ENCODE results near the gene SLC6A16.
"Not testable (repeated sequence)": the region's sequence is repeated elsewhere in the genome, so short reads cannot be mapped to it uniquely, and the experiment has no call there.

The SLC6A16 gene

DNA sequence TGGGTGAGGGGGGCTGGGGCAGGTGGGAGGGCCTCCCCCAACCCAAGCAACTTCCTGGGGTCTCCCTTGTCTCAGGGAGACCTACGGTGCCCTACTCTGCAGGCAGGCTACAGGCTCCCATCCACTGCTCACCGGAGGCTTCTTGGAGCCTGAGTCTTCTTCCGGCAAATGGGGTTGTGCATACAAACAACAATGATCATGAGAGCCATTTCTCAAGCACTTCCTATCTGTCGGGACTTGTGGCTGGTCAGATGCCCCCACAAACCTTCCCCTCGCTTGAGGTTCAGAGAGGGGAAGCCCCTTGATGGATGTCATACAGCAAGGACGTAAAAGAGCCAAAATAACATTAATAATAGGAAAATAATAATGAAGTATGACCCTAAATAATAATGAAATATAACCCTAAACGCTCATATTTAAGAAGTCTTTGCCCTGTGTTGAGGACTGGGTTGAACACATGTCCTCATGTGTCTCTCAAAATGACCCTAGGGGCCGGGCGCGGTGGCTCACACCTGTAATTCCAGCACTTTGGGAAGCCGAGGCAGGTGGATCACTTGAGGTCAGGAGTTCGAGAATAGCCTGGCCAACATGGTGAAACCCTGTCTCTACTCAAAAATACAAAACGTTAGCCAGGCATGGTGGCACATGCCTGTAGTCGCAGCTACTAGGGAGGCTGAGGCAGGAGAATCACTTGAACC lies 10.9 kb upstream of the SLC6A16 start:
- Histone ChIP-seq H3K4me1 (ENCODE audit: insufficient read depth, low read length) (peaks cover 14% of the 10 kb centered on the region), H3K27ac (ENCODE audit: low read depth, low read length) (no peak overlapping the region), H3K36me3 (ENCODE audit: insufficient read depth, low read length) (peaks cover 7% of the 10 kb centered on the region), H3K9ac (ENCODE audit: low read depth, low read length) (no peak overlapping the region), H3K4me3 (ENCODE audit: low read length) (no peak overlapping the region), H3K9me3 (ENCODE audit: insufficient read depth, low read depth, low read length) (no peaks in the 10 kb centered on the region), H3K27me3 (ENCODE audit: insufficient read depth, low read length) (peaks cover 11% of the 10 kb centered on the region)
- 93% methylated on average over 13 of the region's 14 CpGs for WGBS

DNA sequence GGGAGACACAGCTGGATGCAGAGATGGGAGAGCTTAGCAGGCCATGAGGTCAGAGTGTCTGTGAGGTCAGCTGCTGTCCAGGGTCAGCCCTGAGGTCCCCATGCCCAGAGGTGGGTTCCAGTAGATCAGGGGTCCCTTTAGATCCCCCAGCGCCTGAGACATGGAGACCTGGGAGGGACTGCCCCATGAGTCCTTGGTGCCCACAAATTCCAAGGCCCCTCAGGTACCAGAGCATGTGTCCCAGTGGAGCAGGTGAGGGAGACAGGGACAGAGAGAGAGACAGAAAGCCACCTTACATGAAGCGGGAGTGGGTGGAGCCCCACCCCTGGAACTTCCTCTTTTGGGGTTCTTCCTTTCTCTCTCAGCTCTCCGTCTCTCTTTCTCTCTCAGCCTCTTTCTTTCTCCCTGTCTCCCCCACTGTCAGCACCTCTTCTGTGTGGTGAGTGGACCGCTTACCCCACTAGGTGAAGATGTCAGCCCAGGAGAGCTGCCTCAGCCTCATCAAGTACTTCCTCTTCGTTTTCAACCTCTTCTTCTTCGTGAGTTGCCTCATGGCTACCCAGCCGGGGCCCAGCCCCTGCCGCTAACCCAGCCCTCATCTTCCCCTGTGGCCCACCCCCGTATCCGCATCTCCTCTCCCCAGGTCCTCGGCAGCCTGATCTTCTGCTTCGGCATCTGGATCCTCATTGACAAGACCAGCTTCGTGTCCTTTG lies 10.2 kb upstream of the SLC6A16 start, which contains the start of gene CD37:
Gene CD37, plus strand, starts transcription at position 336 of the 713 bp plus-strand sequence. Its CDS starts 135 bp downstream, at position 471.
- Histone ChIP-seq H3K27ac (ENCODE audit: low read depth, low read length) (no peak within 1 kb of the TSS), H3K4me1 (ENCODE audit: insufficient read depth, low read length) (peaks cover 11% of the 10 kb centered on the region; the same call in 1 of the 2 replicates), H3K27me3 (ENCODE audit: insufficient read depth, low read length) (peaks cover 11% of the 10 kb centered on the region), H3K4me3 (ENCODE audit: low read length) (no peak within 1 kb of the TSS), H3K36me3 (ENCODE audit: insufficient read depth, low read length) (no peaks in the 10 kb centered on the region), H3K9ac (ENCODE audit: low read depth, low read length) (no peak within 1 kb of the TSS), H3K9me3 (ENCODE audit: insufficient read depth, low read depth, low read length) (no peaks in the 10 kb centered on the region)
- WGBS: 87% methylated on average over 13 of the region's 13 CpGs

DNA sequence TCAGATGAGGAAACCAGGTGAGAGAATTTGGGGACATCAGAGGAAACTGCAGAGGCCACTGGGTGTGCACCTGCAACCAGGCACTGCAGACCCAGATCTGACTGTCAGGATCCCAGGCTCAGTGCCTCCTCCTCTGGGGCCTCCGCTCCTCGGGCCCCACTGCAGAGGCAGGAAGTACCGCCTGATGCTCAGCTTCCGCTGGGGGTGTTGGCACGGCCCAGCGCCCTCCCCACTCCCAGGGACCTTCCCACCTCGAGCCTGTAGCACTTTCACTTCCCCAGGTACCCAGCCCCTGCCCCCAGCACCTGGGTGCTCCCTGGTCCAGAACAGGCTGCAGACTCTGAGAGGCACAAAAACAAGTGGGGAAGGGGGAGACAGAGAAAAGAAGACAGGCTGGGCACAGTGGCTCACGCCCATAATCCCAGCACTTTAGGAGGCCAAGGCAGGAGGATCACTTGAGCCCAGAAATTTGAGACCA lies 8.9 kb upstream of the SLC6A16 start:
- Histone ChIP-seq H3K9me3 (ENCODE audit: insufficient read depth, low read depth, low read length) (no peaks in the 10 kb centered on the region), H3K4me3 (ENCODE audit: low read length) (no peak overlapping the region), H3K4me1 (ENCODE audit: insufficient read depth, low read length) (peaks cover 8% of the 10 kb centered on the region; the same call in 1 of the 2 replicates), H3K36me3 (ENCODE audit: insufficient read depth, low read length) (no peaks in the 10 kb centered on the region), H3K27me3 (ENCODE audit: insufficient read depth, low read length) (peaks cover 11% of the 10 kb centered on the region), H3K9ac (ENCODE audit: low read depth, low read length) (no peak overlapping the region), H3K27ac (ENCODE audit: low read depth, low read length) (no peak overlapping the region)
- 73% methylated on average over 8 of the region's 8 CpGs for WGBS

DNA sequence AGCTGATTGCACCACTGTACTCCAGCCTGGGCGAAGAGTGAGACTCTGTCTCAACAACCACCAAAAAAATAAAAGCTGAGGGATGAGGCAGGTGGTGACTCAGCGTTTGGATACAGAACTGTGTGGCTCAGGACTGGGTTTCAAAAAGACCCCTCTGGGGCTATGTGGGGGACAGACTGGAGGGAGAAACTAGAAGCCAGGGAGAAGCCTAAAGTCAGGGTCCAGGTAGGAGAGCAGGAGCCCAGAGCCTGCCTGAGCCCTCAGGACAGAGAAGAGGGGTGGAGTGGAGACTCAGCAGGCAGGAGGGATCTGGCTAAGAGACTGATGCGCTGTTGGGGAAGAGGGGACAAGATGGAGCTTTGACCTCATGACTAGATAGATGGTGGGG lies 8.4 kb upstream of the SLC6A16 start:
- 73% methylated on average over 3 of the region's 3 CpGs for WGBS
- Histone ChIP-seq H3K27ac (ENCODE audit: low read depth, low read length) (no peak overlapping the region), H3K9ac (ENCODE audit: low read depth, low read length) (no peak overlapping the region), H3K4me3 (ENCODE audit: low read length) (no peak overlapping the region), H3K9me3 (ENCODE audit: insufficient read depth, low read depth, low read length) (no peaks in the 10 kb centered on the region), H3K4me1 (ENCODE audit: insufficient read depth, low read length) (peaks cover 7% of the 10 kb centered on the region; the same call in 1 of the 2 replicates), H3K27me3 (ENCODE audit: insufficient read depth, low read length) (peaks cover 11% of the 10 kb centered on the region), H3K36me3 (ENCODE audit: insufficient read depth, low read length) (no peaks in the 10 kb centered on the region)

DNA sequence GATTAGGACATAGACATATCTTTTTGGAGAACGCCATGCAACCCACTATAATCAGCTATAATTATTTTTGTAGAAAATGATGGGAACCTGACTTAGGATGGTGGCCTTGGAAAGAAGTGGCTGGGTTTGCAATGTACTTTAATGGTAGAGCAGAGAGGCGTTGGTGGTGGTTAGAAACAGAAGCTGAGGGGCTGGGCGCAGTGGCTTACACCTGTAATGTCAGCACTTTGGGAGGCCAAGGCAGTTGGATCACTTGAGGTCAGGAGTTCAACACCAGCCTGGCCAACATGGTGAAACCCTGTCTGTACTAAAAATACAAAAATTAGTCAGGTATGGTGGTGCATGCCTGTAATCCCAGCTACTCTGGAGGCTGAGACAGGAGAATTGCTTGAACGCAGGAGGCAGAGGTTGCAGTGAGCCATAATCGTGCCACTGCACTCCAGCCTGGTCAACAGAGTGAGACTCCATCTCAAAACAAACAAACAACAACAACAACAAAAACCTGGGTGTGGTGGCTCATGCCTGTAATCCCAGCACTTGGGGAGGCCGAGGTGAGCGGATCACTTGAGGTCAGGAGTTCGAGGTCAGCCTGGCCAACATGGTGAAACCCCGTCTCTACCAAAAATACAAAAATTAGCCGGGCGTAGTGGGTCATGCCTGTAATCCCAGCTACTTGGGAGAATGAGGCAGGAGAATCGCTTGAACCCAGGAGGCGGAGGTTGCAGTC lies 7.9 kb upstream of the SLC6A16 start:
- not testable (repeated sequence) for H3K27ac ChIP-seq (ENCODE audit: low read depth, low read length); H3K27me3 ChIP-seq (ENCODE audit: insufficient read depth, low read length); H3K36me3 ChIP-seq (ENCODE audit: insufficient read depth, low read length); H3K9ac ChIP-seq (ENCODE audit: low read depth, low read length); H3K9me3 ChIP-seq (ENCODE audit: insufficient read depth, low read depth, low read length); H3K4me1 ChIP-seq (ENCODE audit: insufficient read depth, low read length); H3K4me3 ChIP-seq (ENCODE audit: low read length)
- WGBS: 94% methylated on average over 12 of the region's 13 CpGs

DNA sequence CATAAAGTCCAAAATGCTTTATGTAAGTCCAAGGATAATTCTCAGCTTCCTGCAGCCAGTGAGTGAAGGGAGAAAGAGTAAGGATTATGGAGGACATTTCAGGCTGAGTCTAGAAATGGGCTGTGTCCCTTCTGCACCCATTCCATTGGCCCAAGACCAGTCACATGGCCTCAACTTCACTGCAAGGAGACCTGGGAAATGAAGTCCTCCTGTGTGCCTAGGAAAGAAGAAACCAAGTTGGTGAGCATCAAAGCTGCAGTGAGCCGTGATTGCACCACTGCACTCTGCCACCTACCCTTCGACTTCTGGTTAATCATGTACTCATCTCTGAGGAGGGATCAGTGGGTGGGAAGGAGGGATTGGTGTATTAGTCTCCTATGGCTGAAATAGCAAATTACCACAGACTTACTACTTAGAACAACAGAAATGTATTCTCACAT lies 6.6 kb upstream of the SLC6A16 start:
- Histone ChIP-seq H3K4me1 (ENCODE audit: insufficient read depth, low read length) (no peaks in the 10 kb centered on the region), H3K9me3 (ENCODE audit: insufficient read depth, low read depth, low read length) (no peaks in the 10 kb centered on the region), H3K27me3 (ENCODE audit: insufficient read depth, low read length) (no peaks in the 10 kb centered on the region), H3K9ac (ENCODE audit: low read depth, low read length) (no peak overlapping the region), H3K36me3 (ENCODE audit: insufficient read depth, low read length) (no peaks in the 10 kb centered on the region), H3K4me3 (ENCODE audit: low read length) (no peak overlapping the region), H3K27ac (ENCODE audit: low read depth, low read length) (no peak overlapping the region)
- 75% methylated on average over 2 of the region's 2 CpGs for WGBS

DNA sequence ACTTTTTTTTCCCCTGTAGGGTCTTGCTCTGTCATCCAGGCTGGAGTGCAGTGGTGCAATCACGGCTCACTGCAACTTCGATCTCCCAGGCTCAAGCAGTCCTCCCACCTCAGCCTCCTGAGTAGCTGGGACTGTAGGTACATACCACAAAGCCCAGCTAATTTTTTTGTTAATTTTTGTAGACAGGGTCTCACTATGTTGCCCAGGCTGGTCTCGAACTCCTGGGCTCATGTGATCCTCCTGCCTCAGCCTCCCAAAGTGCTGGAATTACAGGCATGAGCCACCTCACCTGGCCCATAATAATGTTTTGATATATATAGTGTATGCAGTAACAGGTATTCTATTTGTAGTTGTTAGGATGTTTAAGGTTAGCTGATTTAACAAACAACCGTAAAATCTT lies 6.2 kb upstream of the SLC6A16 start:
- not testable (repeated sequence) for H3K27ac ChIP-seq (ENCODE audit: low read depth, low read length); H3K9ac ChIP-seq (ENCODE audit: low read depth, low read length); H3K4me3 ChIP-seq (ENCODE audit: low read length); H3K4me1 ChIP-seq (ENCODE audit: insufficient read depth, low read length); H3K27me3 ChIP-seq (ENCODE audit: insufficient read depth, low read length); H3K9me3 ChIP-seq (ENCODE audit: insufficient read depth, low read depth, low read length); H3K36me3 ChIP-seq (ENCODE audit: insufficient read depth, low read length)
- WGBS: 90% methylated on average over 3 of the region's 4 CpGs

DNA sequence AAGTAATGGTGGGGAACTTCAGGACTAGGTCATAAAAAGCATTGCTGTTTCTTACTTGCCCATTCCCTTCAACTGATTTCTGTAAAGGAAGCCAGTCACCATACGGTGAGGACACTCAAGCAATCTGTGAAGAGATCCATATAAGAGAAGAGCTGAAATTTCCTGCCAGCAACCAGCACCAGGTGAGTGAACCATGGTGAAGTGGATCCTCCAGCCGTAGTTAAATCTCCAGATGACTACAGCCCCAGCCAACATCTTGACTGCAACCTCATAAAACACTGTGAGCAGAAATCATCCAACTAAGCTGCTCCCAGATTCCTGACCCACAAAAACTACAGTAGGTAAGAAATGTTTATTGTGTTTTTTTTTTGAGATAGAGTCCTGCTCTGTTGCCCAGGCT lies 3.8 kb upstream of the SLC6A16 start:
- no peaks in the 10 kb centered on the region for H3K27me3 ChIP-seq (ENCODE audit: insufficient read depth, low read length)
- no peak overlapping the region for H3K27ac ChIP-seq (ENCODE audit: low read depth, low read length)
- H3K4me1 ChIP-seq (ENCODE audit: insufficient read depth, low read length): no peaks in the 10 kb centered on the region
- no peak overlapping the region for H3K9ac ChIP-seq (ENCODE audit: low read depth, low read length)
- H3K4me3 ChIP-seq (ENCODE audit: low read length): no peak overlapping the region
- no peaks in the 10 kb centered on the region for H3K9me3 ChIP-seq (ENCODE audit: insufficient read depth, low read depth, low read length)
- H3K36me3 ChIP-seq (ENCODE audit: insufficient read depth, low read length): no peaks in the 10 kb centered on the region
- WGBS: 90% methylated on average over 2 of the region's 2 CpGs

DNA sequence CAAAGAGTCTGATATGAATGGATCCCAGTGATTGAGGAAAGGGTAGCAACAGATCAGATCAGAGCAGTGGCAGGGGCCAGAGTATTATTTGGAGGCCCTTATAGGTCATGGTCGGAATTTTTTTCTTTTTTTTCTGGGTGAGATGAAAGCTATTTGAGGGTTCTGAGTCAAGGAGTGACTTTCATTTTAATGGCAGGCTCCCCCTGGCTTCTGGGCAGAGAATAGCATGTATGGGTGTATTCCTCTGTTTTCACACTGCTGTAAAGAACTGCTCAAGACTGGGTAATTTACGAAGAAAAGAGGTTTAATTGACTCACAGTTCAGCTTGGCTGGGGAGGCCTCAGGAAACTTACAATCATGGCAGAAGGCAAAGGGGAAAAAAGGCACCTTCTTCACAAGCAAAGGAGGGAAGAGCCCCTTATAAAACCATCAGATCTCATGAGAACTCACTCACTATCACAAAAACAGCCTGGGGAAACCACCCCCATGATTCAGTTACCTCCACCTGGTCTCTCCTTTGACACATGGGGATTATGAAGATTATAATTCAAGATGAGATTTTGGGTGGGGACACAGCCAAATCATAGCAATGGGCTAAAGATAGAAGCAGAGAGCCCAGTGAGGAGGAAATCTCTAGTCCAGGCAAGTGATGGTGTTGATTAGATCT lies 3.0 kb upstream of the SLC6A16 start:
- no peak overlapping the region for H3K4me3 ChIP-seq (ENCODE audit: low read length)
- no peaks in the 10 kb centered on the region for H3K4me1 ChIP-seq (ENCODE audit: insufficient read depth, low read length)
- no peak overlapping the region for H3K27ac ChIP-seq (ENCODE audit: low read depth, low read length)
- WGBS: 68% methylated on average over 2 of the region's 2 CpGs
- no peaks in the 10 kb centered on the region for H3K27me3 ChIP-seq (ENCODE audit: insufficient read depth, low read length)
- H3K36me3 ChIP-seq (ENCODE audit: insufficient read depth, low read length): no peaks in the 10 kb centered on the region
- H3K9ac ChIP-seq (ENCODE audit: low read depth, low read length): no peak overlapping the region
- H3K9me3 ChIP-seq (ENCODE audit: insufficient read depth, low read depth, low read length): 0 out of 2 replicates have a peak, but pooled peaks cover 2% of the 10 kb centered on the region

DNA sequence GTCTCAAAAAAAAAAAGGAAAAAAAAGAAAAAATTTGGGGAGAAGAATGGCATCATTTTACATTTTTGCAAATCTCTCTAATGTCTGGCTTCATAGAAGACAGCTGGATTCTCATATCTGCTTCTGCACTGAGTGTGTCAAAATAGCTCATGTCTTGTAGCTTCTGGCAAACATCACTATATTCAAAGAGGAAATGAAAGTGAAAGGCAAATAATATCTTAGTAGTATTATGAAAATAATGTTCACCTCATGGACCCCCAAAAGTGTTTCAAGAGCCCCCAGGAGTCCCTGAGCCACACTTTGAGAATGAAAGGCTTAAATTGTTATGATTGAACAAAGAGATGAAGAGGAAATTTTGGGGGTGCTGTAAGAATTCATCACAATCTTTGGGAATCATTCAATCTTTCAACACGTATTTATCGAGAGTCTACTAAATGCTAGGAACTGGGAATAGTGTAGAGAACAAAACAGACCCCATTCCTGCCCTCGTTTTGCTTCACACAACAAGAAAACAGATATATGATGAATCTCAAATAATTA lies 1.2 kb upstream of the SLC6A16 start:
- H3K27ac ChIP-seq (ENCODE audit: low read depth, low read length): no peak overlapping the region
- H3K9me3 ChIP-seq (ENCODE audit: insufficient read depth, low read depth, low read length): 0 out of 2 replicates have a peak, but pooled peaks cover 2% of the 10 kb centered on the region
- H3K4me3 ChIP-seq (ENCODE audit: low read length): no peak overlapping the region
- no peaks in the 10 kb centered on the region for H3K27me3 ChIP-seq (ENCODE audit: insufficient read depth, low read length)
- no CpG with 5 or more reads among the region's 3 CpGs for WGBS
- H3K36me3 ChIP-seq (ENCODE audit: insufficient read depth, low read length): no peaks in the 10 kb centered on the region
- no peak overlapping the region for H3K9ac ChIP-seq (ENCODE audit: low read depth, low read length)
- H3K4me1 ChIP-seq (ENCODE audit: insufficient read depth, low read length): no peaks in the 10 kb centered on the region

Data from HUES64 (cell line).